K562 (cell line): ENCODE results near the gene SLC39A7. TPM values are rescaled to one million over a fixed set of nuclear protein-coding genes. Genes with fewer than 3 reads are reported as not detected.

Source experiments
- ARID1B ChIP-seq: fragments of 450-650 bp; IDR thresholded peaks from 2 replicates; pipeline ENCODE4 v1.6.1; 2016; ENCODE audit warnings: antibody characterized with exemption, mild to moderate bottlenecking, inconsistent platforms
- CBFB ChIP-seq: sonication (generic); formaldehyde crosslinking; IDR thresholded peaks from 2 replicates; pipeline ENCODE4 v1.4.0; 2020; ENCODE audit warnings: mild to moderate bottlenecking, missing genetic modification reagents
- L3MBTL2 ChIP-seq: fragments of 450-650 bp; IDR thresholded peaks from 2 replicates; pipeline ENCODE4 v1.6.1; 2016; ENCODE audit warnings: mild to moderate bottlenecking, moderate library complexity
- NR1H2 ChIP-seq: sonication (generic); formaldehyde crosslinking; IDR thresholded peaks from 2 replicates; pipeline ENCODE4 v1.4.0; 2020; ENCODE audit warnings: mild to moderate bottlenecking, missing genetic modification reagents
- TEAD4 ChIP-seq, 2 experiments: sonication (generic) in 1 of 2; formaldehyde crosslinking in 1 of 2; IDR thresholded peaks; 2 replicates each; pipeline versions ENCODE4 v1.6.1 to v1.8.0; 2012 to 2022; ENCODE audit warnings: borderline replicate concordance in 1 of 2, inconsistent platforms in 1 of 2, low read length in 1 of 2, mild to moderate bottlenecking in 1 of 2, missing genetic modification reagents in 1 of 2
- WHSC1 ChIP-seq: IDR thresholded peaks from one replicate; pipeline ENCODE4 v1.6.1; 2012; ENCODE audit warnings: low read length, control low read depth, inconsistent platforms
- ZNF274 ChIP-seq: IDR thresholded peaks from 2 replicates; pipeline ENCODE4 v1.6.1; 2011; ENCODE audit warnings: low read depth, mild to moderate bottlenecking, low read length, moderate library complexity, borderline replicate concordance
- ZNF551 ChIP-seq: fragments of 250-450 bp; sonication (Bioruptor Pico); IDR thresholded peaks from 2 replicates; pipeline ENCODE4 v1.5.0; 2021; ENCODE audit warnings: mild to moderate bottlenecking, moderate library complexity
- ZNF76 ChIP-seq: fragments of 250-450 bp; sonication (Bioruptor Pico); IDR thresholded peaks from 2 replicates; pipeline ENCODE4 v1.4.0; 2020; ENCODE audit warnings: mild to moderate bottlenecking, moderate library complexity, borderline replicate concordance
- polyA plus RNA-seq, 8 experiments: library from polyadenylated mRNA; depleted of rRNA in 4 of 8; stranded (reverse) in 5 of 8; unstranded in 3 of 8; fragments of >200 nt; fragmentation: Nextera tagmentation in 2 of 8; fragmentation: Illumina TruSeq in 1 of 8; extraction: Ambion mirVana in 2 of 8; extraction: Trizol in 1 of 8; gene quantifications; 2 replicates each; pipeline versions ENCODE4 v1.2.1 to v1.2.3, GENCODE V29; 2011 to 2014; ENCODE audit warnings: inconsistent platforms in 1 of 8, missing spikeins in 1 of 8
- total RNA-seq, 7 experiments: library from RNA; depleted of rRNA in 6 of 7; stranded (reverse); fragments of >200 nt in 6 of 7; fragmentation: Illumina TruSeq in 2 of 7; extraction: Trizol in 2 of 7; gene quantifications; 2 replicates each; pipeline versions ENCODE4 v1.2.1 to v1.2.3, GENCODE V29; 2011 to 2021; ENCODE audit warnings: low replicate concordance in 1 of 7
- TF ChIP-seq, protein P1 (sequence below): sonication (generic); formaldehyde crosslinking; IDR thresholded peaks from 2 replicates; pipeline ENCODE4 v1.8.0; 2022; ENCODE audit warnings: missing genetic modification reagents, mild to moderate bottlenecking, moderate library complexity, borderline replicate concordance
- TF ChIP-seq, protein P2 (sequence below): sonication (generic); formaldehyde crosslinking; IDR thresholded peaks from 2 replicates; pipeline ENCODE4 v1.8.0; 2022; ENCODE audit warnings: mild to moderate bottlenecking, missing genetic modification reagents
- TF ChIP-seq, protein P3 (sequence below): IDR thresholded peaks from 2 replicates; pipeline ENCODE4 v1.6.1; 2011; ENCODE audit warnings: borderline replicate concordance, low read depth, mild to moderate bottlenecking, moderate library complexity, low read length; ENCODE audit not compliant: insufficient read depth, poor library complexity, severe bottlenecking
- TF ChIP-seq, protein P4 (sequence below), 2 experiments: fragments of 450-650 bp; formaldehyde crosslinking in 1 of 2; IDR thresholded peaks; 2 replicates each; pipeline versions ENCODE4 v1.4.0 to v1.6.1; 2014 to 2020; ENCODE audit warnings: mild to moderate bottlenecking in 2 of 2, borderline replicate concordance in 1 of 2, low read depth in 1 of 2

Gene SLC39A7
- total and polyA plus RNA-seq, 9 of the 15 experiments (the other 6 are each of a cell fraction or from before 2014, with no cell fraction given), result 21.7 to 169 (median 121) TPM

DNA sequence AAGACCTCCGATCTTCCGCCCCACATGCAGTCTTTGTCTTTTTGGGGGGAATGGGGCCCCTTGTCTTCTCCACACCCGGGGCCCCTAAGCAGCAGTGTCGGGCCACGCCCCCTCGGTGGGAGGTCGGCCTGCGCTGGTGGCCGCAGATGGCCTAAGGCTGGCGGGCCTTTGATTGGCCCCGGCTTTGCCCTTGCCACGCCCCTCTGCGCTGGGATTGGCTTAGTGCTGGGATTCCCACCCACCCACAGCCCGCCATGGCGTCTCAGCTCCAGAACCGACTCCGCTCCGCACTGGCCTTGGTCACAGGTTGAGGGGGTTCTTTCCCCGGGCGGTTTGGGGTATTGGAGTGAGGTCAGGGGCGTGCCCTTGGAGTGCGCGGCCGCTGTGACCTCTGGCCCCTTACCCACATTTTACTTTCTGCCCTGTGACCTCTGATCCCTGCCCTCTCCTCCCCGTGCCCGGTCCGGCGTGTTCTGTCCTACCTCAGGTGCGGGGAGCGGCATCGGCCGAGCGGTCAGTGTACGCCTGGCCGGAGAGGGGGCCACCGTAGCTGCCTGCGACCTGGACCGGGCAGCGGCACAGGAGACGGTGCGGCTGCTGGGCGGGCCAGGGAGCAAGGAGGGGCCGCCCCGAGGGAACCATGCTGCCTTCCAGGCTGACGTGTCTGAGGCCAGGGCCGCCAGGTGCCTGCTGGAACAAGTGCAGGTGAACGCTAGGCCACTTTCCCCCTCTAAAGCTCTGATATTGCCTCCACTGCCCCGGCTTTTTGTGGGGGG lies 3.9 kb downstream of the SLC39A7 start, which contains the start of gene HSD17B8 (continued):
- TF ChIP-seq, protein P1, sequence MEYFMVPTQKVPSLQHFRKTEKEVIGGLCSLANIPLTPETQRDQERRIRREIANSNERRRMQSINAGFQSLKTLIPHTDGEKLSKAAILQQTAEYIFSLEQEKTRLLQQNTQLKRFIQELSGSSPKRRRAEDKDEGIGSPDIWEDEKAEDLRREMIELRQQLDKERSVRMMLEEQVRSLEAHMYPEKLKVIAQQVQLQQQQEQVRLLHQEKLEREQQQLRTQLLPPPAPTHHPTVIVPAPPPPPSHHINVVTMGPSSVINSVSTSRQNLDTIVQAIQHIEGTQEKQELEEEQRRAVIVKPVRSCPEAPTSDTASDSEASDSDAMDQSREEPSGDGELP, result peak; percentile 42
- TF ChIP-seq, protein P2, sequence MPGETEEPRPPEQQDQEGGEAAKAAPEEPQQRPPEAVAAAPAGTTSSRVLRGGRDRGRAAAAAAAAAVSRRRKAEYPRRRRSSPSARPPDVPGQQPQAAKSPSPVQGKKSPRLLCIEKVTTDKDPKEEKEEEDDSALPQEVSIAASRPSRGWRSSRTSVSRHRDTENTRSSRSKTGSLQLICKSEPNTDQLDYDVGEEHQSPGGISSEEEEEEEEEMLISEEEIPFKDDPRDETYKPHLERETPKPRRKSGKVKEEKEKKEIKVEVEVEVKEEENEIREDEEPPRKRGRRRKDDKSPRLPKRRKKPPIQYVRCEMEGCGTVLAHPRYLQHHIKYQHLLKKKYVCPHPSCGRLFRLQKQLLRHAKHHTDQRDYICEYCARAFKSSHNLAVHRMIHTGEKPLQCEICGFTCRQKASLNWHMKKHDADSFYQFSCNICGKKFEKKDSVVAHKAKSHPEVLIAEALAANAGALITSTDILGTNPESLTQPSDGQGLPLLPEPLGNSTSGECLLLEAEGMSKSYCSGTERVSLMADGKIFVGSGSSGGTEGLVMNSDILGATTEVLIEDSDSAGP (CRISPR knock-in tag), result no peak
- TF ChIP-seq ZNF76 (CRISPR knock-in tag) (no peak; the same call in 1 of the 2 replicates), WHSC1 (no peak), TEAD4 (IDR thresholded peaks at IDR 0.05; ENCODE audit: low read length) (no peak), TEAD4 (CRISPR knock-in tag; IDR thresholded peaks at IDR 0.05; ENCODE audit: borderline replicate concordance) (no peak), ZNF274 (no peak), CBFB (no peak), ZNF551 (CRISPR knock-in tag) (no peak), ARID1B (peak; percentile 32; the same call in 1 of the 2 replicates), L3MBTL2 (peak; percentile 43; the same call in 1 of the 2 replicates), NR1H2 (CRISPR knock-in tag) (no peak)
- TF ChIP-seq, protein P3, sequence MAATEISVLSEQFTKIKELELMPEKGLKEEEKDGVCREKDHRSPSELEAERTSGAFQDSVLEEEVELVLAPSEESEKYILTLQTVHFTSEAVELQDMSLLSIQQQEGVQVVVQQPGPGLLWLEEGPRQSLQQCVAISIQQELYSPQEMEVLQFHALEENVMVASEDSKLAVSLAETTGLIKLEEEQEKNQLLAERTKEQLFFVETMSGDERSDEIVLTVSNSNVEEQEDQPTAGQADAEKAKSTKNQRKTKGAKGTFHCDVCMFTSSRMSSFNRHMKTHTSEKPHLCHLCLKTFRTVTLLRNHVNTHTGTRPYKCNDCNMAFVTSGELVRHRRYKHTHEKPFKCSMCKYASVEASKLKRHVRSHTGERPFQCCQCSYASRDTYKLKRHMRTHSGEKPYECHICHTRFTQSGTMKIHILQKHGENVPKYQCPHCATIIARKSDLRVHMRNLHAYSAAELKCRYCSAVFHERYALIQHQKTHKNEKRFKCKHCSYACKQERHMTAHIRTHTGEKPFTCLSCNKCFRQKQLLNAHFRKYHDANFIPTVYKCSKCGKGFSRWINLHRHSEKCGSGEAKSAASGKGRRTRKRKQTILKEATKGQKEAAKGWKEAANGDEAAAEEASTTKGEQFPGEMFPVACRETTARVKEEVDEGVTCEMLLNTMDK, result peak; percentile 5
- TF ChIP-seq, protein P4, sequence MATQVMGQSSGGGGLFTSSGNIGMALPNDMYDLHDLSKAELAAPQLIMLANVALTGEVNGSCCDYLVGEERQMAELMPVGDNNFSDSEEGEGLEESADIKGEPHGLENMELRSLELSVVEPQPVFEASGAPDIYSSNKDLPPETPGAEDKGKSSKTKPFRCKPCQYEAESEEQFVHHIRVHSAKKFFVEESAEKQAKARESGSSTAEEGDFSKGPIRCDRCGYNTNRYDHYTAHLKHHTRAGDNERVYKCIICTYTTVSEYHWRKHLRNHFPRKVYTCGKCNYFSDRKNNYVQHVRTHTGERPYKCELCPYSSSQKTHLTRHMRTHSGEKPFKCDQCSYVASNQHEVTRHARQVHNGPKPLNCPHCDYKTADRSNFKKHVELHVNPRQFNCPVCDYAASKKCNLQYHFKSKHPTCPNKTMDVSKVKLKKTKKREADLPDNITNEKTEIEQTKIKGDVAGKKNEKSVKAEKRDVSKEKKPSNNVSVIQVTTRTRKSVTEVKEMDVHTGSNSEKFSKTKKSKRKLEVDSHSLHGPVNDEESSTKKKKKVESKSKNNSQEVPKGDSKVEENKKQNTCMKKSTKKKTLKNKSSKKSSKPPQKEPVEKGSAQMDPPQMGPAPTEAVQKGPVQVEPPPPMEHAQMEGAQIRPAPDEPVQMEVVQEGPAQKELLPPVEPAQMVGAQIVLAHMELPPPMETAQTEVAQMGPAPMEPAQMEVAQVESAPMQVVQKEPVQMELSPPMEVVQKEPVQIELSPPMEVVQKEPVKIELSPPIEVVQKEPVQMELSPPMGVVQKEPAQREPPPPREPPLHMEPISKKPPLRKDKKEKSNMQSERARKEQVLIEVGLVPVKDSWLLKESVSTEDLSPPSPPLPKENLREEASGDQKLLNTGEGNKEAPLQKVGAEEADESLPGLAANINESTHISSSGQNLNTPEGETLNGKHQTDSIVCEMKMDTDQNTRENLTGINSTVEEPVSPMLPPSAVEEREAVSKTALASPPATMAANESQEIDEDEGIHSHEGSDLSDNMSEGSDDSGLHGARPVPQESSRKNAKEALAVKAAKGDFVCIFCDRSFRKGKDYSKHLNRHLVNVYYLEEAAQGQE (IDR thresholded peaks at IDR 0.05; ENCODE audit: borderline replicate concordance), result no peak
- TF ChIP-seq, protein P4 (CRISPR knock-in tag; IDR thresholded peaks at IDR 0.05; ENCODE audit: low read depth), result peak; percentile 65; the same call in 1 of the 2 replicates
